Measurements from ENCODE around the gene SF3B2. TPM values are rescaled to one million over a fixed set of nuclear protein-coding genes. Genes with fewer than 3 reads are reported as not detected.

The SF3B2 gene
- total RNA-seq, 1 experiment from 2014 or later, result 237 TPM

- H3K4me1 ChIP-seq (ENCODE audit: insufficient read depth, low read length), result no peaks in the 10 kb centered on the region
- H4K91ac ChIP-seq (ENCODE audit: insufficient read length, low read depth, low read length), result no peak overlapping the region
- TF ChIP-seq, protein P1, sequence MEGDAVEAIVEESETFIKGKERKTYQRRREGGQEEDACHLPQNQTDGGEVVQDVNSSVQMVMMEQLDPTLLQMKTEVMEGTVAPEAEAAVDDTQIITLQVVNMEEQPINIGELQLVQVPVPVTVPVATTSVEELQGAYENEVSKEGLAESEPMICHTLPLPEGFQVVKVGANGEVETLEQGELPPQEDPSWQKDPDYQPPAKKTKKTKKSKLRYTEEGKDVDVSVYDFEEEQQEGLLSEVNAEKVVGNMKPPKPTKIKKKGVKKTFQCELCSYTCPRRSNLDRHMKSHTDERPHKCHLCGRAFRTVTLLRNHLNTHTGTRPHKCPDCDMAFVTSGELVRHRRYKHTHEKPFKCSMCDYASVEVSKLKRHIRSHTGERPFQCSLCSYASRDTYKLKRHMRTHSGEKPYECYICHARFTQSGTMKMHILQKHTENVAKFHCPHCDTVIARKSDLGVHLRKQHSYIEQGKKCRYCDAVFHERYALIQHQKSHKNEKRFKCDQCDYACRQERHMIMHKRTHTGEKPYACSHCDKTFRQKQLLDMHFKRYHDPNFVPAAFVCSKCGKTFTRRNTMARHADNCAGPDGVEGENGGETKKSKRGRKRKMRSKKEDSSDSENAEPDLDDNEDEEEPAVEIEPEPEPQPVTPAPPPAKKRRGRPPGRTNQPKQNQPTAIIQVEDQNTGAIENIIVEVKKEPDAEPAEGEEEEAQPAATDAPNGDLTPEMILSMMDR (conservative IDR thresholded peaks at IDR 0.05), result no peak
- H3K23me2 ChIP-seq (ENCODE audit: insufficient read length, low read depth, low read length, poor library complexity, severe bottlenecking), result peaks cover 4% of the 10 kb centered on the region
- H3K79me2 ChIP-seq (ENCODE audit: insufficient read depth, low read length), result no peaks in the 10 kb centered on the region
- no peaks in the 10 kb centered on the region for H3K9me3 ChIP-seq (ENCODE audit: control insufficient read depth, low read depth, low read length)
- H3K23ac ChIP-seq (ENCODE audit: insufficient read length, low read depth, low read length), result no peak overlapping the region
- H2BK15ac ChIP-seq (ENCODE audit: low read depth, low read length), result no peak overlapping the region
- no peaks in the 10 kb centered on the region for H4K20me1 ChIP-seq (ENCODE audit: control insufficient read depth, insufficient read depth, insufficient read length)
- H2AFZ ChIP-seq (ENCODE audit: low read length), result no peak overlapping the region
- no peak overlapping the region for H3K4me2 ChIP-seq (ENCODE audit: insufficient read depth, insufficient read length, low read length)
- DNase-seq, result no peak
- H3K56ac ChIP-seq (ENCODE audit: insufficient read length, low read depth, low read length), result no peak overlapping the region
- H2AK5ac ChIP-seq (ENCODE audit: insufficient read length, low read length), result no peak overlapping the region
- no peaks in the 10 kb centered on the region for H3K27me3 ChIP-seq (ENCODE audit: insufficient read depth, low read length)
- WGBS (ENCODE audit: extremely low coverage, insufficient read length, low lambda C conversion rate), result no CpG with 5 or more reads among the region's 4 CpGs
- no peaks in the 10 kb centered on the region for H3K79me1 ChIP-seq (ENCODE audit: insufficient read depth, low read depth, low read length, poor library complexity, severe bottlenecking)
- H2BK12ac ChIP-seq (ENCODE audit: insufficient read length, low read depth, low read length), result no peak overlapping the region
- H3K27me3 Mint-ChIP-seq (ENCODE audit: low read depth), result no peaks in the 10 kb centered on the region
- H3K9ac ChIP-seq (ENCODE audit: extremely low read depth, insufficient read length, low read length), result no peak overlapping the region
- H3K36me3 Mint-ChIP-seq (ENCODE audit: insufficient read depth in 1 of 3, low read depth in 3 of 3), result peaks cover 50 to 70% (median 63%) of the 10 kb centered on the region in 3 experiments
- no peak overlapping the region; a peak in 1 of 7 replicates for H3K27ac Mint-ChIP-seq
- H3K9me3 Mint-ChIP-seq, result no peaks in the 10 kb centered on the region
- H2BK120ac ChIP-seq (ENCODE audit: low read depth, low read length, poor library complexity, severe bottlenecking), result no peak overlapping the region
- H3K18ac ChIP-seq (ENCODE audit: insufficient read length, low read depth, low read length), result no peak overlapping the region
- no peak overlapping the region for H4K8ac ChIP-seq (replicated peaks; ENCODE audit: insufficient read length, low read depth, low read length)
- no peak overlapping the region for H3K4ac ChIP-seq (ENCODE audit: low read depth, low read length)
- no peak overlapping the region for H3K27ac ChIP-seq (ENCODE audit: insufficient read length, low read depth, low read length)
- H3K4me1 Mint-ChIP-seq, result peaks cover 21 to 31% of the 10 kb centered on the region in 2 experiments
- no peak overlapping the region for H4K5ac ChIP-seq (ENCODE audit: insufficient read length, low read depth, low read length)
- no peak overlapping the region for H3T11ph ChIP-seq (ENCODE audit: low read length)
- H3K14ac ChIP-seq (ENCODE audit: insufficient read depth, low read length), result no peak overlapping the region
- H3K4me3 Mint-ChIP-seq, result no peak overlapping the region
- H2BK5ac ChIP-seq (ENCODE audit: insufficient read length, low read length), result no peak overlapping the region
- no peak overlapping the region for H2BK20ac ChIP-seq (ENCODE audit: low read depth, low read length, poor library complexity, severe bottlenecking)
Measured at GRCh38 chr11:66067640-66068039, 15.5 kb downstream of the SF3B2 start.
